ENCODE data around the gene CNOT9. TPM values are rescaled to one million over a fixed set of nuclear protein-coding genes. Genes with fewer than 3 reads are reported as not detected.

The CNOT9 gene
- total RNA-seq, 1 donor from 2014 or later = 35.6 TPM

GRCh38 chr2:218564056-218564455 lies 4.6 kb upstream of the CNOT9 start:
- Mint-ChIP-seq H3K27ac (ENCODE audit: unreplicated experiment) (no peak overlapping the region), H3K27me3 (ENCODE audit: low read depth, unreplicated experiment) (no peaks in the 10 kb centered on the region)
- peaks cover 59% of the 10 kb centered on the region for H3K79me2 ChIP-seq (ENCODE audit: insufficient read depth, low read length)

DNA sequence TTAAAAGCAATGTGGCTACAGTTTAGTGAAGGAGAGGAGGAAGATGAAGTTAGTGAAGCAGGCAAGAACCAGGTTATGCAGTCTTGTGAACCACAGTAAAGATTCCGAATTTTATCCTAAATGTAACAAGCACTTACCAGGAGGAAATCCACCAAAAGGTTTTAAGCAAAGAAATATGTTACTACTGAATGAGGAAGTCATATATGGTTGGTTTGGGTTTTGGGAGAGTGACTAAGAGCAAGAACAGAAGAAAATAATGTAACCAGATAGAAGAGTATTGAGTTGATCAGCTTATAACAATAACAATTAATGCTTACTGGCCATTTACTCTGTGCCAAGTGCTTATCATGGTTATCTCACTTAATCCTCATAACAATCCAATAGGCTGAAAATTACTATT lies 2.3 kb upstream of the CNOT9 start:
- H4K20me1 ChIP-seq (ENCODE audit: insufficient read depth, low read length) = peaks cover 8% of the 10 kb centered on the region
- no peak overlapping the region for H2AFZ ChIP-seq (ENCODE audit: low read depth, low read length)
- DNase-seq (ENCODE audit: low read depth) = no peak
- TF ChIP-seq, protein P1, sequence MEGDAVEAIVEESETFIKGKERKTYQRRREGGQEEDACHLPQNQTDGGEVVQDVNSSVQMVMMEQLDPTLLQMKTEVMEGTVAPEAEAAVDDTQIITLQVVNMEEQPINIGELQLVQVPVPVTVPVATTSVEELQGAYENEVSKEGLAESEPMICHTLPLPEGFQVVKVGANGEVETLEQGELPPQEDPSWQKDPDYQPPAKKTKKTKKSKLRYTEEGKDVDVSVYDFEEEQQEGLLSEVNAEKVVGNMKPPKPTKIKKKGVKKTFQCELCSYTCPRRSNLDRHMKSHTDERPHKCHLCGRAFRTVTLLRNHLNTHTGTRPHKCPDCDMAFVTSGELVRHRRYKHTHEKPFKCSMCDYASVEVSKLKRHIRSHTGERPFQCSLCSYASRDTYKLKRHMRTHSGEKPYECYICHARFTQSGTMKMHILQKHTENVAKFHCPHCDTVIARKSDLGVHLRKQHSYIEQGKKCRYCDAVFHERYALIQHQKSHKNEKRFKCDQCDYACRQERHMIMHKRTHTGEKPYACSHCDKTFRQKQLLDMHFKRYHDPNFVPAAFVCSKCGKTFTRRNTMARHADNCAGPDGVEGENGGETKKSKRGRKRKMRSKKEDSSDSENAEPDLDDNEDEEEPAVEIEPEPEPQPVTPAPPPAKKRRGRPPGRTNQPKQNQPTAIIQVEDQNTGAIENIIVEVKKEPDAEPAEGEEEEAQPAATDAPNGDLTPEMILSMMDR (IDR thresholded peaks at IDR 0.05; ENCODE audit: insufficient read depth, low read depth, low read length) = no peak
- TF ChIP-seq EZH2 (IDR thresholded peaks at IDR 0.05; ENCODE audit: insufficient read depth, low read length) = no peak
- no peaks in the 10 kb centered on the region for H3K27me3 Mint-ChIP-seq (ENCODE audit: low read depth, unreplicated experiment)
- no peaks in the 10 kb centered on the region for H3K27me3 ChIP-seq (ENCODE audit: insufficient read depth, low read length)
- no peak overlapping the region for H3K4me3 ChIP-seq (ENCODE audit: insufficient read depth, low read depth, low read length)
- peaks cover 9% of the 10 kb centered on the region for H3K4me1 ChIP-seq (ENCODE audit: insufficient read depth, low read length)
- no peak overlapping the region for H3K9ac ChIP-seq (ENCODE audit: low read length)
- H3K36me3 ChIP-seq (ENCODE audit: insufficient read depth, low read length) = peaks cover 5% of the 10 kb centered on the region
- H3K27ac ChIP-seq (ENCODE audit: low read depth, low read length) = no peak overlapping the region
- peak overlapping the region; percentile 96 for H3K4me2 ChIP-seq (ENCODE audit: low read length)
- H3K27ac Mint-ChIP-seq (ENCODE audit: unreplicated experiment) = no peak overlapping the region
- peaks cover 81% of the 10 kb centered on the region for H3K79me2 ChIP-seq (ENCODE audit: insufficient read depth, low read length)
- peaks cover 5% of the 10 kb centered on the region for H3K36me3 Mint-ChIP-seq (ENCODE audit: low read depth, unreplicated experiment)
- no peak overlapping the region for H3K4me3 Mint-ChIP-seq (ENCODE audit: unreplicated experiment)
- no peaks in the 10 kb centered on the region for H3K9me3 ChIP-seq (ENCODE audit: insufficient read depth, low read depth, low read length)
- H3K9me3 Mint-ChIP-seq (ENCODE audit: unreplicated experiment) = no peaks in the 10 kb centered on the region
- H3K4me1 Mint-ChIP-seq (ENCODE audit: low read depth, unreplicated experiment) = peaks cover 10% of the 10 kb centered on the region
- FAIRE-seq = no peak

More at GRCh38 chr2:218564056-218564455, 4.6 kb upstream of the CNOT9 start:
- H3K36me3 ChIP-seq (ENCODE audit: insufficient read depth, low read length) = peaks cover 5% of the 10 kb centered on the region
- no peaks in the 10 kb centered on the region for H3K27me3 ChIP-seq (ENCODE audit: insufficient read depth, low read length)
- H3K4me1 Mint-ChIP-seq (ENCODE audit: low read depth, unreplicated experiment) = no peaks in the 10 kb centered on the region
- no peak for DNase-seq (ENCODE audit: low read depth)
- no peak overlapping the region for H3K9ac ChIP-seq (ENCODE audit: low read length)
- FAIRE-seq = no peak
- H3K4me3 Mint-ChIP-seq (ENCODE audit: unreplicated experiment) = no peak overlapping the region
- no peak overlapping the region for H2AFZ ChIP-seq (ENCODE audit: low read depth, low read length)
- H3K9me3 Mint-ChIP-seq (ENCODE audit: unreplicated experiment) = no peaks in the 10 kb centered on the region
- H3K36me3 Mint-ChIP-seq (ENCODE audit: low read depth, unreplicated experiment) = peaks cover 5% of the 10 kb centered on the region
- H3K4me2 ChIP-seq (ENCODE audit: low read length) = no peak overlapping the region
- TF ChIP-seq, protein P1 (IDR thresholded peaks at IDR 0.05; ENCODE audit: insufficient read depth, low read depth, low read length) = no peak
- no peak overlapping the region for H3K4me3 ChIP-seq (ENCODE audit: insufficient read depth, low read depth, low read length)
- H3K4me1 ChIP-seq (ENCODE audit: insufficient read depth, low read length) = peaks cover 9% of the 10 kb centered on the region
- no peaks in the 10 kb centered on the region for H4K20me1 ChIP-seq (ENCODE audit: insufficient read depth, low read length)
- no peak overlapping the region for H3K27ac ChIP-seq (ENCODE audit: low read depth, low read length)
- H3K9me3 ChIP-seq (ENCODE audit: insufficient read depth, low read depth, low read length) = no peaks in the 10 kb centered on the region

GRCh38 chr2:218567797-218568189 lies 846 bp upstream of the CNOT9 start:
- Histone ChIP-seq H3K27ac (ENCODE audit: low read depth, low read length) (peak overlapping the region; percentile 91), H3K36me3 (ENCODE audit: insufficient read depth, low read length) (peaks cover 8% of the 10 kb centered on the region), H3K4me1 (ENCODE audit: insufficient read depth, low read length) (peaks cover 9% of the 10 kb centered on the region), H3K9ac (ENCODE audit: low read length) (peak overlapping the region; percentile 96), H3K79me2 (ENCODE audit: insufficient read depth, low read length) (peaks cover 96% of the 10 kb centered on the region), H3K4me2 (ENCODE audit: low read length) (peak overlapping the region; percentile 96), H4K20me1 (ENCODE audit: insufficient read depth, low read length) (peaks cover 15% of the 10 kb centered on the region), H3K9me3 (ENCODE audit: insufficient read depth, low read depth, low read length) (no peaks in the 10 kb centered on the region), H2AFZ (ENCODE audit: low read depth, low read length) (peak overlapping the region; percentile 84), H3K27me3 (ENCODE audit: insufficient read depth, low read length) (no peaks in the 10 kb centered on the region), H3K4me3 (ENCODE audit: insufficient read depth, low read depth, low read length) (peak overlapping the region; percentile 94)
- H3K27ac Mint-ChIP-seq (ENCODE audit: unreplicated experiment) = peak overlapping the region; percentile 75
- DNase-seq (ENCODE audit: low read depth) (peak; percentile 3), FAIRE-seq (no peak)
- peaks cover 1% of the 10 kb centered on the region for H3K36me3 Mint-ChIP-seq (ENCODE audit: low read depth, unreplicated experiment)
- TF ChIP-seq, protein P1 (IDR thresholded peaks at IDR 0.05; ENCODE audit: insufficient read depth, low read depth, low read length) = no peak
- no peak for TF ChIP-seq EZH2 (IDR thresholded peaks at IDR 0.05; ENCODE audit: insufficient read depth, low read length)
- no peaks in the 10 kb centered on the region for H3K27me3 Mint-ChIP-seq (ENCODE audit: low read depth, unreplicated experiment)
- H3K9me3 Mint-ChIP-seq (ENCODE audit: unreplicated experiment) = no peaks in the 10 kb centered on the region
- peak overlapping the region; percentile 94 for H3K4me3 Mint-ChIP-seq (ENCODE audit: unreplicated experiment)
- peaks cover 10% of the 10 kb centered on the region for H3K4me1 Mint-ChIP-seq (ENCODE audit: low read depth, unreplicated experiment)
